ENCODE data around the gene AHCTF1. TPM values are rescaled to one million over a fixed set of nuclear protein-coding genes. Genes with fewer than 3 reads are reported as not detected.

AHCTF1 gene
- total and polyA plus RNA-seq, 4 donors = 4.2 to 17.5 (median 10.6) TPM

DNA sequence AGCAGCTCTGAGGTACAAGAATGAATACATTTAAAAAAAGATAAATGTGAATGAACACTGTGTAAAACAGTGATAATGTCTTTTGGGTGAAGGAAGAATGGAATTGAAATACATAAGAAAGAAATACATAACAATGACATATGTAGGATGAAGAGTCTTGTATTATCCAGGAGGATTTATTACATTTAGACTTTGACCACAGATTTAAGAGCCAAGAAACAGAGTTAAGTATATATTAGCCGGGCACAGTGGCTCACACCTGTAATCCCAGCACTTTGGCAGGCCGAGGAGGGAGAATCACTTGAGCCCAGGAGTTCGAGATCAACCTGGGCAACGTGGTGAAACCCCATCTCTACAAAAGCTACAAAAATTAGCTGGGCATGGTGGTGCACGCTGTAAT lies 127.9 kb downstream of the AHCTF1 start (continued):
- TF ChIP-seq TAF1 (conservative IDR thresholded peaks at IDR 0.05) (no peak), FOXA2 (IDR thresholded peaks at IDR 0.05) (no peak)
- TF ChIP-seq, protein P1, sequence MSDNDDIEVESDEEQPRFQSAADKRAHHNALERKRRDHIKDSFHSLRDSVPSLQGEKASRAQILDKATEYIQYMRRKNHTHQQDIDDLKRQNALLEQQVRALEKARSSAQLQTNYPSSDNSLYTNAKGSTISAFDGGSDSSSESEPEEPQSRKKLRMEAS (IDR thresholded peaks at IDR 0.05) = no peak

DNA sequence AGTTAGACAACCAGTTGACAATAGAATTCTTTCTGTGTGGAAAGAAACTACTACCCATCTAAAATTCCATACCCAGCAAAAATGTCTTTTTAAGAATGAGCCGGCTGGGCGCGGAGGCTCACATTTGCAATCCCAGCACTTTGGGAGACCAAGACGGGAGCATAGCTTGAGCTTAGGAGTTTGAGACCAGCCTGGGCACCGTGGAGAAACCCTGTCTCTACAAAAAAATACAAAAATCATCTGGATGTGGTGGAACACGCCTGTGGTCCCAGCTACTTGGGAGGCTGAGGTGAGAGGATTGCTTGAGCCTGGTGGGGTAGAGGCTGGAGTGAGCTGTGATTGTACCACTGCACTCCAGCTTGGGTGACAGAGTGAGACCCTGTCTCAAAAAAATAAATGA lies 128.4 kb downstream of the AHCTF1 start:
- no peaks in the 10 kb centered on the region for H3K36me3 ChIP-seq (ENCODE audit: control insufficient read depth in 4 of 4, insufficient read depth in 3 of 4, low read depth in 1 of 4, low read length in 3 of 4)
- peaks cover 0 to 4% (median 0%) of the 10 kb centered on the region in 4 donors for H3K4me1 ChIP-seq (ENCODE audit: control insufficient read depth in 4 of 4, insufficient read depth in 4 of 4, low read length in 3 of 4)
- TF ChIP-seq FOXA2 (IDR thresholded peaks at IDR 0.05) (no peak), YY1 (IDR thresholded peaks at IDR 0.05) (no peak), JUND (IDR thresholded peaks at IDR 0.05) (no peak), RXRA (IDR thresholded peaks at IDR 0.05) (no peak), HNF4G (IDR thresholded peaks at IDR 0.05) (no peak), NR2F2 (IDR thresholded peaks at IDR 0.05) (no peak), HNF4A (conservative IDR thresholded peaks at IDR 0.05) (no peak), FOXA1 (IDR thresholded peaks at IDR 0.05) (no peak), SP1 (IDR thresholded peaks at IDR 0.05) (no peak), GABPA (IDR thresholded peaks at IDR 0.05 in 1 of 2, conservative IDR thresholded peaks at IDR 0.05 in 1 of 2) (no peak), EGR1 (IDR thresholded peaks at IDR 0.05; ENCODE audit: low read depth in 2 of 2) (no peak), TAF1 (conservative IDR thresholded peaks at IDR 0.05) (no peak)
- TF ChIP-seq, protein P2, sequence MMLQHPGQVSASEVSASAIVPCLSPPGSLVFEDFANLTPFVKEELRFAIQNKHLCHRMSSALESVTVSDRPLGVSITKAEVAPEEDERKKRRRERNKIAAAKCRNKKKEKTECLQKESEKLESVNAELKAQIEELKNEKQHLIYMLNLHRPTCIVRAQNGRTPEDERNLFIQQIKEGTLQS (IDR thresholded peaks at IDR 0.05) = no peak
- TF ChIP-seq, protein P1 (IDR thresholded peaks at IDR 0.05) = no peak
- TF ChIP-seq, protein P3, sequence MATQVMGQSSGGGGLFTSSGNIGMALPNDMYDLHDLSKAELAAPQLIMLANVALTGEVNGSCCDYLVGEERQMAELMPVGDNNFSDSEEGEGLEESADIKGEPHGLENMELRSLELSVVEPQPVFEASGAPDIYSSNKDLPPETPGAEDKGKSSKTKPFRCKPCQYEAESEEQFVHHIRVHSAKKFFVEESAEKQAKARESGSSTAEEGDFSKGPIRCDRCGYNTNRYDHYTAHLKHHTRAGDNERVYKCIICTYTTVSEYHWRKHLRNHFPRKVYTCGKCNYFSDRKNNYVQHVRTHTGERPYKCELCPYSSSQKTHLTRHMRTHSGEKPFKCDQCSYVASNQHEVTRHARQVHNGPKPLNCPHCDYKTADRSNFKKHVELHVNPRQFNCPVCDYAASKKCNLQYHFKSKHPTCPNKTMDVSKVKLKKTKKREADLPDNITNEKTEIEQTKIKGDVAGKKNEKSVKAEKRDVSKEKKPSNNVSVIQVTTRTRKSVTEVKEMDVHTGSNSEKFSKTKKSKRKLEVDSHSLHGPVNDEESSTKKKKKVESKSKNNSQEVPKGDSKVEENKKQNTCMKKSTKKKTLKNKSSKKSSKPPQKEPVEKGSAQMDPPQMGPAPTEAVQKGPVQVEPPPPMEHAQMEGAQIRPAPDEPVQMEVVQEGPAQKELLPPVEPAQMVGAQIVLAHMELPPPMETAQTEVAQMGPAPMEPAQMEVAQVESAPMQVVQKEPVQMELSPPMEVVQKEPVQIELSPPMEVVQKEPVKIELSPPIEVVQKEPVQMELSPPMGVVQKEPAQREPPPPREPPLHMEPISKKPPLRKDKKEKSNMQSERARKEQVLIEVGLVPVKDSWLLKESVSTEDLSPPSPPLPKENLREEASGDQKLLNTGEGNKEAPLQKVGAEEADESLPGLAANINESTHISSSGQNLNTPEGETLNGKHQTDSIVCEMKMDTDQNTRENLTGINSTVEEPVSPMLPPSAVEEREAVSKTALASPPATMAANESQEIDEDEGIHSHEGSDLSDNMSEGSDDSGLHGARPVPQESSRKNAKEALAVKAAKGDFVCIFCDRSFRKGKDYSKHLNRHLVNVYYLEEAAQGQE (IDR thresholded peaks at IDR 0.05) = no peak
- TF ChIP-seq, protein P4, sequence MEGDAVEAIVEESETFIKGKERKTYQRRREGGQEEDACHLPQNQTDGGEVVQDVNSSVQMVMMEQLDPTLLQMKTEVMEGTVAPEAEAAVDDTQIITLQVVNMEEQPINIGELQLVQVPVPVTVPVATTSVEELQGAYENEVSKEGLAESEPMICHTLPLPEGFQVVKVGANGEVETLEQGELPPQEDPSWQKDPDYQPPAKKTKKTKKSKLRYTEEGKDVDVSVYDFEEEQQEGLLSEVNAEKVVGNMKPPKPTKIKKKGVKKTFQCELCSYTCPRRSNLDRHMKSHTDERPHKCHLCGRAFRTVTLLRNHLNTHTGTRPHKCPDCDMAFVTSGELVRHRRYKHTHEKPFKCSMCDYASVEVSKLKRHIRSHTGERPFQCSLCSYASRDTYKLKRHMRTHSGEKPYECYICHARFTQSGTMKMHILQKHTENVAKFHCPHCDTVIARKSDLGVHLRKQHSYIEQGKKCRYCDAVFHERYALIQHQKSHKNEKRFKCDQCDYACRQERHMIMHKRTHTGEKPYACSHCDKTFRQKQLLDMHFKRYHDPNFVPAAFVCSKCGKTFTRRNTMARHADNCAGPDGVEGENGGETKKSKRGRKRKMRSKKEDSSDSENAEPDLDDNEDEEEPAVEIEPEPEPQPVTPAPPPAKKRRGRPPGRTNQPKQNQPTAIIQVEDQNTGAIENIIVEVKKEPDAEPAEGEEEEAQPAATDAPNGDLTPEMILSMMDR (IDR thresholded peaks at IDR 0.05; ENCODE audit: low read depth, low read length, missing input control) = no peak
- TF ChIP-seq, protein P5, sequence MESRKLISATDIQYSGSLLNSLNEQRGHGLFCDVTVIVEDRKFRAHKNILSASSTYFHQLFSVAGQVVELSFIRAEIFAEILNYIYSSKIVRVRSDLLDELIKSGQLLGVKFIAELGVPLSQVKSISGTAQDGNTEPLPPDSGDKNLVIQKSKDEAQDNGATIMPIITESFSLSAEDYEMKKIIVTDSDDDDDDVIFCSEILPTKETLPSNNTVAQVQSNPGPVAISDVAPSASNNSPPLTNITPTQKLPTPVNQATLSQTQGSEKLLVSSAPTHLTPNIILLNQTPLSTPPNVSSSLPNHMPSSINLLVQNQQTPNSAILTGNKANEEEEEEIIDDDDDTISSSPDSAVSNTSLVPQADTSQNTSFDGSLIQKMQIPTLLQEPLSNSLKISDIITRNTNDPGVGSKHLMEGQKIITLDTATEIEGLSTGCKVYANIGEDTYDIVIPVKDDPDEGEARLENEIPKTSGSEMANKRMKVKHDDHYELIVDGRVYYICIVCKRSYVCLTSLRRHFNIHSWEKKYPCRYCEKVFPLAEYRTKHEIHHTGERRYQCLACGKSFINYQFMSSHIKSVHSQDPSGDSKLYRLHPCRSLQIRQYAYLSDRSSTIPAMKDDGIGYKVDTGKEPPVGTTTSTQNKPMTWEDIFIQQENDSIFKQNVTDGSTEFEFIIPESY (IDR thresholded peaks at IDR 0.05) = no peak
- H3K4me3 ChIP-seq (ENCODE audit: low read depth in 1 of 3, low read length in 3 of 3) = no peak overlapping the region
- DNase-seq (ENCODE audit: low spot score) = no peak
- 95% methylated on average over 6 of the region's 6 CpGs for WGBS
- no peak overlapping the region for H3K9ac ChIP-seq (ENCODE audit: low read depth in 1 of 2, low read length in 2 of 2)
- H3K9me3 ChIP-seq (ENCODE audit: control insufficient read depth in 4 of 4, low read length in 3 of 4) = no peaks in the 10 kb centered on the region
- H3K27ac ChIP-seq (ENCODE audit: low read depth in 1 of 2, low read length in 2 of 2) = no peak overlapping the region
- no peaks in the 10 kb centered on the region for H3K27me3 ChIP-seq (ENCODE audit: control insufficient read depth in 4 of 4, insufficient read depth in 4 of 4, low read length in 3 of 4)
